Dendritic cell treated with granulocyte-macrophage colony-stimulating factor and Interleukin-4, amounts not matched to agents 40 ng/mL and 50 ng/mL, for 4 days (primary cell): ENCODE results near the gene PRKAG1.
A peak's percentile ranks its signal among the peaks of the same experiment; 100 is the strongest.

Experiments
- H3K27ac Mint-ChIP-seq: one replicate; pipeline ENCODE4 v1.8.0; 2022; ENCODE audit warnings: mild to moderate bottlenecking, mixed read lengths
- H3K27me3 Mint-ChIP-seq: one replicate; pipeline ENCODE4 v1.8.0; 2022; ENCODE audit warnings: mild to moderate bottlenecking, mixed read lengths
- H3K36me3 Mint-ChIP-seq: one replicate; pipeline ENCODE4 v1.8.0; 2022; ENCODE audit warnings: low read depth, mixed read lengths
- H3K4me1 Mint-ChIP-seq: one replicate; pipeline ENCODE4 v1.8.0; 2022; ENCODE audit warnings: low read depth, mixed read lengths
- H3K4me3 Mint-ChIP-seq: one replicate; pipeline ENCODE4 v1.8.0; 2022; ENCODE audit warnings: mild to moderate bottlenecking, moderate library complexity, mixed read lengths
- H3K9me3 Mint-ChIP-seq: one replicate; pipeline ENCODE4 v1.8.0; 2022; ENCODE audit warnings: mixed read lengths
- intact Hi-C: fragments of 100-400 bp; cut with micrococcal nuclease; formaldehyde crosslinking; loops from one replicate; pipeline ENCODE4 v1.15.0; 2022

Gene PRKAG1

GRCh38 chr12:49054524-49054923 lies 35.9 kb upstream of the PRKAG1 start:
- no peak overlapping the region for H3K4me3 Mint-ChIP-seq

DNA sequence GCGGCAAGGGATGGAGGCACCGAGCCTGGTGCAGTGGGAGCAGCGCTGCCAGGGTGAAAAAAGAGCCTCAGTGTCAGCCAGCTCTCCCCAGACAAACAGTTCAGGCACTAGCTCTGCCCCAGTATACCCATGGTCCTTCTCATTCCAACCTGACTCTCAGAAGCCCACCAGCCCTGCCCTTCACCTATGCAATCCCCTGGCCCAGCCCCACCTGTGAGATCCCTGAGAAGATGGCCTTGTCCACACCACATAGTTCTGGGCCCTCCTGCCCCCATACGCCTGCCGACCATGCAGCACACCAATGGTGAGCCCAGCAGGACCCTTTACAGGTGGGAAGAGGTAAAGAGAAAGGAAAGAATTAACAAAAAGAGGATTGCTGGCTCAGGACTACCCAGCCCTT lies 35.5 kb upstream of the PRKAG1 start:
- Mint-ChIP-seq H3K36me3 (peaks cover 88% of the 10 kb centered on the region), H3K9me3 (no peaks in the 10 kb centered on the region), H3K27ac (peak overlapping the region; percentile 8), H3K27me3 (no peaks in the 10 kb centered on the region), H3K4me3 (no peak overlapping the region), H3K4me1 (peaks cover 46% of the 10 kb centered on the region)
- intact Hi-C loops, result no loop called here

More at GRCh38 chr12:49054524-49054923, 35.9 kb upstream of the PRKAG1 start:
- peak overlapping the region; percentile 8 for H3K27ac Mint-ChIP-seq
- no peaks in the 10 kb centered on the region for H3K9me3 Mint-ChIP-seq
- intact Hi-C loops, result no loop called here
- H3K4me1 Mint-ChIP-seq, result peaks cover 48% of the 10 kb centered on the region
- H3K36me3 Mint-ChIP-seq, result peaks cover 88% of the 10 kb centered on the region
- no peaks in the 10 kb centered on the region for H3K27me3 Mint-ChIP-seq

GRCh38 chr12:49052451-49053208 lies 34.1 kb upstream of the PRKAG1 start:
- peaks cover 89% of the 10 kb centered on the region for H3K36me3 Mint-ChIP-seq
- no peaks in the 10 kb centered on the region for H3K9me3 Mint-ChIP-seq
- intact Hi-C loops, result no loop called here
- peaks cover 32% of the 10 kb centered on the region for H3K4me1 Mint-ChIP-seq
- H3K27me3 Mint-ChIP-seq, result no peaks in the 10 kb centered on the region
- H3K27ac Mint-ChIP-seq, result no peak overlapping the region
- H3K4me3 Mint-ChIP-seq, result no peak overlapping the region

DNA sequence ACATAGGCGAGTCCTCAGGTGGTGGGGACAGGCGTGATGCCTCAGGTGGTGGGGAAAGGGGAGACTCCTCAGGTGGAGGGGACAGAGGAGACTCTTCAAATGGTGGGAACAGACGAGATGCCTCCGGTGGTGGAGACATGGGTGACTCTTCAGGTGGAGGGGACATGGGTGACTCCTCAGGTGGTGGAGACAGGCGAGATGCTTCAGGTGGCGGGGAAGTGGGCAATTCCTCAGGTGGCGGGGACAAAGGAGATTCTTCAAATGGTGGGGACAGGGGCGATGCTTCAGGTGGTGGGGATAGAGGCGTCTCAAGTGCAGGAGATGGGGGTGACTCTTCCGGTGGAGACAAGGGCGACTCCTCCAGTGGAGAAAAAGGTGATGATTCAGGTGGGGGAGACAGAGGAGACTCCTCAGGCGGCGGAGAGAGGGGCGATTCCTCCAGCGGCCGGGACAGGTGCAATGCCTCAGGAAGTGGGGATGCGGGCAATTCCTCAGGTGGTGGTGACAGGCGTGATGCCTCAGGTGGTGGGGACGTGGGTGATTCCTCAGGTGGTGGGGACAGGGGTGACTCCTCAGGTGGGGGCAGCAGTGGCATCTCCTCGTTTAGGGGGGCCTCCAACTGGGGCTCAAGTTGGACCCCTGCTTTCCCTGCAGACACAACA lies 33.3 kb upstream of the PRKAG1 start:
- intact Hi-C loops, result no loop called here
- Mint-ChIP-seq H3K27ac (no peak overlapping the region), H3K27me3 (no peaks in the 10 kb centered on the region), H3K36me3 (peaks cover 96% of the 10 kb centered on the region), H3K4me3 (no peak overlapping the region), H3K9me3 (no peaks in the 10 kb centered on the region), H3K4me1 (peaks cover 25% of the 10 kb centered on the region)

DNA sequence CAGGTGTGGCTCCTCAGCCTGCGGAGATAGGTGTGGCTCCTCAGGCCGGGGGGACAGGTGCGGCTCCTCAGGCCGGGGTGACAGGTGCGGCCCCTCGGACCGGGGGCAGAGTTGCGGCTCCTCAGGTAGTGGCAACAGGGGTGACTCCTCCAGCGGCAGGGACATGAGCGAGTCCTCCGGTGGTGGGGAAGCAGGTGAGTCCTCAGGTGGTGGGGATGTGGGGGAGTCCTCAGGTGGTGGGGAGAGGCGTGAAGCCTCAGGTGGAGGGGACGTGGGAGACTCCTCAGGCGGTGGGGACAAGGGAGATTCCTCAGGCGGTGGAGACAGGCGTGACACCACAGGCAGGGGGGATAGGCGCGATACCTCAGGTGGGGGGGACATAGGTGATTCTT lies 32.8 kb upstream of the PRKAG1 start:
- no peak overlapping the region for H3K4me3 Mint-ChIP-seq

DNA sequence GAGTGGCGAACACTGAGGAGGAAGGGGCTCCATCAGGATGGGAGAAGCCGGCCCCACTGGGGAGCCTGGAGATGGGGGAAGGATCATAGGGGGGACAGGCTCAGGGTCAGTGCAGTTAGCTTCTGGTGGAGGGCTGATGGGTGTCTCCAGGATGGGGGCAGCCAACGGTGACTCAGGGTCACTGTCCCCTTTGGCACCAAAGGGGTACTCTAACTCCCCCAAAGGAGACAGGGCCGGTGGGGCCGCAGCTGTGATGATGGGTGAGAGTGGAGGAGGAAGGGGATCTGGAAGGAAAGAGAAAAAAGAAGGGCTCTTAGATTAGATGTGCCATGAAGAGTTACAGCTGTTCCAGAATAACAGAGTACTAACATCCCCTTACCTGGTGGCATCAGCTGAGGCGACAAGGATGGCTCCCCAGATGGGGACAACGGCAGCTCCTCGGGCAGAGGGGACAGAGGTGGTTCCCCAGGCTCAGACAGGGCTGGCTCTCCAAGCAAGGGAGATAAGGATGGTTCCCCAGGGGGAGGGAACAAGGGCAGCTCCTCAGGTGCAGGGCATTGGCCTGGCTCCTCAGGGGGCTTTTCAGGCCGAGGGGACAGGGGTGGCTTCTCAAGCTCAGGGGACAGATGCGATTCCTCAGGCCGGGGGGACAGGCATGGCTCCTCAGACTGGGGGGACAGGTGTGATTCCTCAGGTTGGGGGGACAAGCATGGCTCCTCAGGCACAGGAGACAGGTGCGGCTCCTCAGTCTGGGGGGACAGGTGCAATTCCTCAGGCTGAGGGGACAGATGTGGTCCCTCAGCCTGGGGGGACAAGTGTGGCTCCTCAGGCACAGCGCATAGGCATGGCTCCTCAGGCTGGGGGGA lies 32.2 kb upstream of the PRKAG1 start:
- Mint-ChIP-seq H3K9me3 (no peaks in the 10 kb centered on the region), H3K27me3 (no peaks in the 10 kb centered on the region), H3K4me1 (peaks cover 13% of the 10 kb centered on the region), H3K36me3 (peaks cover 100% of the 10 kb centered on the region), H3K4me3 (no peak overlapping the region), H3K27ac (peak overlapping the region; percentile 24)
- intact Hi-C loops, result no loop called here

More for the DNA sequence above, 32.8 kb upstream of the PRKAG1 start:
- Mint-ChIP-seq H3K36me3 (peaks cover 100% of the 10 kb centered on the region), H3K9me3 (no peaks in the 10 kb centered on the region), H3K27ac (no peak overlapping the region), H3K27me3 (no peaks in the 10 kb centered on the region), H3K4me1 (peaks cover 19% of the 10 kb centered on the region)
- intact Hi-C loops, result no loop called here

DNA sequence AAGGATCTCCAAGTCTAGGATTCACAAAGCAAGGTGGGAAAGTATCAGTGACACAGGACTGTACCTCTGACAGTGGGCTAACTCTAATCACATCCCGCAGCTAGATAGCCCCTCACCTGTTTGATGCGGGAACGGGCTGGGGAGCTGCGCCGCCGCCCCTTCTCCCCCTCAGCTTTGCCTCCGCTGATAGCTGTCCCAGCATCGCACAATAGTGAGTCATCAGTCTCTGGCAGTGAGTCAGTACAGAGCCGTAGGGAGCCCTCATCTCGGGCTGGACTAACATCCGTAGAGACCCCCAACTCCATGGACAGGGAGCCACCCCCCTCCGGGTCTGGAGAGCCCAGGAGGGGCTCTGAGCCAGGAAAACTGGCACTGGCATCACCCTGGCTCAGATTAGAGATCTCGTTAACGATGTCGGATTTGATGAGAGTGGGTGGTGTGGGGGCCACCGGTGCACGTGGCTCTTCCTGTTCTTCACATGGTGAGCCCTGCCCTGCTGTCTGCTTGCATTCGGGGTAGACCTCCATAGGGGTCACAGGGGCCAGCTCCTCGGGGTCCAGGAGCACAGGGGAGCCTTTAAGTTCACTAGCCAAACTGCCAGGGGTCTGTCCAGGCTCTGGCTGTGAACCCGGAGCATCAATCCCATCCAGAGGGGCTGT lies 31.1 kb upstream of the PRKAG1 start:
- Mint-ChIP-seq H3K4me1 (peaks cover 3% of the 10 kb centered on the region), H3K9me3 (no peaks in the 10 kb centered on the region), H3K4me3 (no peak overlapping the region), H3K27ac (peak overlapping the region; percentile 24), H3K27me3 (no peaks in the 10 kb centered on the region), H3K36me3 (peaks cover 100% of the 10 kb centered on the region)
- intact Hi-C loops, result no loop called here

- no peaks in the 10 kb centered on the region for H3K9me3 Mint-ChIP-seq
- H3K27ac Mint-ChIP-seq, result no peak overlapping the region
- no peaks in the 10 kb centered on the region for H3K27me3 Mint-ChIP-seq
- no peak overlapping the region for H3K4me3 Mint-ChIP-seq
- H3K4me1 Mint-ChIP-seq, result no peaks in the 10 kb centered on the region
- H3K36me3 Mint-ChIP-seq, result peaks cover 100% of the 10 kb centered on the region
- intact Hi-C loops, result no loop called here
Measured at GRCh38 chr12:49048953-49049352, 30.4 kb upstream of the PRKAG1 start.

DNA sequence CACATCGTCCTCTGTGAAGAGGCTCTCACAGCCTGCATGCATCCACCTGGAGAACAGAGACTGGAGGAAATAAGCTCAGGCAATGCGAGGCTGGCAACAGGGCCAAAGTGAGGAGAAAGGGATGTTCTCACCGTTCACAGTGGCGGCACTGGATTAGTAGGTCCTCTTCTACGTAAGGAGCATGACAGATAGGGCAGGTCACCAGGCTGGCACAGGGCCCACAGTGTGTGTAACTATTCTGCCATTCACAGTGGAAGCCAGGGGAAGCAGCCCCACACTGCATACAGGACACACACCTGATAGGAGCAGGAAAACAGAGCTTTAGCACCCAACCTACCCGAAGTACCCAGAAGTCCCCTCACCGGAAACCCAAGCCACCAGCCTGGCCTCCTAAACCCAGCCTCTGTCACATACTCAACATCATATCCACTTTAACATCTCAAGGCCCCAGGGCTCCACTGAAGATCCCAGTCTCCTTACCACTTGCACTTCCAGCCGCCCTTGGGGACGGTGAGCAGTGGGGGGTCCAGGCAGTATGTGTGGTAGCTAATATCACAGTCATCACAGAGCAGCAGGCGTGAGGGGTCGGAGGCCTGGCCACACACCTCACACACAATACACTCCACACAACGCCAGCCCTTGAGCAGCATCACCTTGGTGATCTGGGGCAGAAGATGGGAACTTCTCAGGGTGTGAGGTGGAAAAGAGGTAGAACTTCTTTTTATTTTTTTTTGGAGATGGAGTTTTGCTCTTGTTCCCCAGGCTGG lies 27.7 kb upstream of the PRKAG1 start:
- intact Hi-C loops, result no loop called here
- Mint-ChIP-seq H3K27me3 (no peaks in the 10 kb centered on the region), H3K4me3 (no peak overlapping the region), H3K4me1 (no peaks in the 10 kb centered on the region), H3K9me3 (no peaks in the 10 kb centered on the region), H3K36me3 (peaks cover 100% of the 10 kb centered on the region), H3K27ac (no peak overlapping the region)

DNA sequence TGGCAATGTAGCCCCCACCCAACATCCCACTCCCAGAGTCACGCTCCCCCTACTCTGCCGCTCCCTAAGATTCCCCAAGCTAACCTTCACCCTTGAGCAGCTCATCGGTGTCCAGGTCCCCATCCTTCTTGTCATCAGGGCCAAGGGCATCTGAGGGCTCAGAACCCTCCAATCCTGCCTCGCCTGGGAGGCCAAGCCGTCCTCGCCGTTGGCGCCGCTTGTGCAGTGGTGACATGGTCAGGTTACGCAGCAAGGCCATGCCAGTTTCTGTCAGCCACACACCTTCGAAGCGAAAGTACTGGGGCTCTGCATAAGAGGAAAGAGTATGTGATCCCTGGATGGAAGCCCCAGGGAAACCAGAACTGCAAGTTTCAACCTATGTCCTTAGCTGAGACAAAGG lies 26.1 kb upstream of the PRKAG1 start:
- no peak overlapping the region for H3K27ac Mint-ChIP-seq
- no peaks in the 10 kb centered on the region for H3K27me3 Mint-ChIP-seq
- no peaks in the 10 kb centered on the region for H3K4me1 Mint-ChIP-seq
- peaks cover 100% of the 10 kb centered on the region for H3K36me3 Mint-ChIP-seq
- no peaks in the 10 kb centered on the region for H3K9me3 Mint-ChIP-seq
- intact Hi-C loops, result no loop called here
- no peak overlapping the region for H3K4me3 Mint-ChIP-seq

DNA sequence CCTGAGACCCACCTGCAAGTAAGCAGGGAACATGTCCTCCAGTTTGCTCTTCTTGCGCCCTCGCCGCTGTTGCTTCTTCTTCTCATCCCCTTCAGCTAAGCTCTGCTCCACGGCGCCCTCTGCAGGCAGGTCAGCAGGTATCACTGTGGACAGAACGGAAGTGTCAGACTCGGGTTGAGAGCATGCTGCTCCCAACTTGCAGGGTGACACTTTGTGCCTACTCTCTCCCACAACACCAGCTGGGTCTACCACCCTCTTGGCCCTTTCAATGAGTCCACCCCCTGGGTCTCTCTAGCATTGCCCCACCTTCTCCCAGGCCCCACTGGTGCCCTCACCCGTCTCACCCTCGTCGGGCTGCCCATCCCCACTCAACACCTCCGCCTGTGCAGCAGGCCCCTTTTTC lies 25.3 kb upstream of the PRKAG1 start:
- no peak overlapping the region for H3K4me3 Mint-ChIP-seq
- no peaks in the 10 kb centered on the region for H3K9me3 Mint-ChIP-seq
- no peaks in the 10 kb centered on the region for H3K4me1 Mint-ChIP-seq
- H3K27me3 Mint-ChIP-seq, result no peaks in the 10 kb centered on the region
- H3K36me3 Mint-ChIP-seq, result peaks cover 100% of the 10 kb centered on the region
- intact Hi-C loops, result loop anchor here (1.0 kb wide), 1 partner anchor 48 kb away; no protein-coding TSS in a partner anchor
- H3K27ac Mint-ChIP-seq, result no peak overlapping the region

DNA sequence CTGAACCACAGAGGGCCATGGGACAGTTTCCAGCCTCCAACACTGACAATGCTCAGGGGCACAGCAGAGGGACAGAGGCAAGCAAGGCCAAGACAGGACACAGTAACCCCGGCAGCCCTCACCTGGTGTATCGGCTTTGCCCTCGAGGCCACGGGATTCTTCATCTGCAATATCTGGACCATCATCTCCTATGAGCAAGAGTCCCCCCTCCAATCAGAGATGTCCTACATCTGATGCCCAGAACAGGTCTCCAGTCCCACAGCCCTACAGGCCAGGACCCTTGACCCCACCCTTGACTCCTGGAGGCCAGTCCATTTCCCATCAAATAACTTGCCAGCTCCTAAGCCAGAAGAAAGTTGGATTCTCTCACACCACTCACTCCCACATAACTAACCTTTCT lies 24.7 kb upstream of the PRKAG1 start:
- no peak overlapping the region for H3K27ac Mint-ChIP-seq
- H3K36me3 Mint-ChIP-seq, result peaks cover 100% of the 10 kb centered on the region
- no peaks in the 10 kb centered on the region for H3K4me1 Mint-ChIP-seq
- no peak overlapping the region for H3K4me3 Mint-ChIP-seq
- intact Hi-C loops, result loop anchor here (1.0 kb wide), 1 partner anchor 47 kb away; no protein-coding TSS in a partner anchor
- H3K27me3 Mint-ChIP-seq, result no peaks in the 10 kb centered on the region
- H3K9me3 Mint-ChIP-seq, result no peaks in the 10 kb centered on the region

GRCh38 chr12:49041881-49042484 lies 23.4 kb upstream of the PRKAG1 start:
- Mint-ChIP-seq H3K4me1 (no peaks in the 10 kb centered on the region), H3K4me3 (no peak overlapping the region), H3K27ac (peak overlapping the region; percentile 14), H3K27me3 (no peaks in the 10 kb centered on the region), H3K36me3 (peaks cover 100% of the 10 kb centered on the region), H3K9me3 (no peaks in the 10 kb centered on the region)
- intact Hi-C loops, result no loop called here
